ENCODE data around the gene GNG14.

The GNG14 gene

DNA sequence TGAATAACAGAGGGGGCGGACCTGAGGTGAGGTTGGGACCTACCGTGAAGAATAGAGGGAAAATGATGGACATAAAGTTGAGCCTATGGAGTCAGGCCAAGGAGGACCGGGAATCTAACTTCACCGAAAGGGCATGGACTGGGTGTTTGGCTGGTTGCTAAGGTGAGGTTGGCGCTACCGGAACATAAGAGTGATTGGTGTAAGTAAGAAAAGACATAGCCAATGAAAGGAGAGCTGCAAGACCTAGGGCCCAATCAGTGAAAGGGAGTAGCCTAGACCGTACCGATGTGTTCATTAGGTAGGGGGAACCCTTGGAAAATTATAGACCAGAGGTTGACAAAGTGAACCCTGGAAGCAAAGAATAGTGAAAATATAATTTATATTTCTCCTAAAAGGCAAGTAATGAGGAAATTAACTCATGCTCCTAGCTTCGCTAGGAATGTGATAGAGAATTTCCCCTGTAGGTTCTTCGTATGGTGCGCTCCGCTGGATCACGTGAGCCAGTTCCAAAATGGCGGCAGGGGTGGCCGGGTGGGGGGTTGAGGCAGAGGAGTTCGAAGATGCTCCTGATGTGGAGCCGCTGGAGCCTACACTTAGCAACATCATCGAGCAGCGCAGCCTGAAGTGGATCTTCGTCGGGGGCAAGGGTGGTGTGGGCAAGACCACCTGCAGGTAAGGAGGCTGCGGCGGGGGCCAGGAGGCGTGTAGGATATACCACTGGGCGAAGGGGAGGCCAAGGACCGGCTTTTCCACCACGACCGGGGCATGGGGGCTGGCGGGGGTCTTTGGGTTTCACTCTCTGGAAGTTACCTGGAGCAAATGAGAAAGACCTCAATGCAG, 49.4 kb downstream of the GNG14 start, which contains the start of gene GET3:
GET3 (plus strand) TSS at position 503 of the 840 bp plus-strand sequence; CDS start at position 512, 9 bp downstream.
- TF ChIP-seq CTCF (IDR thresholded peaks at IDR 0.05) = no peak

DNA sequence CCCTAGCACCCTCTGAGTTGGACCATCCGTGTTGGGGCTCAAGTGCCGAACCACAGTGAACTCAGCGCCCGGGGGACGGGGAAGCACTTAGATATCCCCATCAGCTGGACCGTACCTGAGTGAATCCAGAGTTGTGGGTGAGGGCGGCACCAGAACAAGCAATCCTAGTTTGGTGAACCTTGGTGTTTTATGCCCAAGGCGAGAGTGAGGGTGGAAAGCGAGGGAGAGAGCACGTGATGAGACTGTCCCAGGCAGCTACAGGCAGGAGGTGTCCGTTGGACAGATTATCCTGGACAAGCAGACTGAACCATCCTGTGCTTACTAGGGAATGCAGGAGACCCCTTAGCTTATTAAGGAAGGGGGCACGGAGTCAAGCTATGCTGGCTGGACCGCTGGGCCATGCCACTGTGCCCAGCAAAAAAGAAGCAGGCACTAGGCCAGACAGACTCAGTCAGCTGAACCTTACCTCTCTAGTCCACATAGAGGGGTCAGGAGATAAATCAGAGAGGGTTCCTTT, 50.1 kb downstream of the GNG14 start:
- TF ChIP-seq CTCF (IDR thresholded peaks at IDR 0.05) = no peak
